H1 (cell line): ENCODE measurements around the gene CLEC10A. TPM values are rescaled to one million over a fixed set of nuclear protein-coding genes. Genes with fewer than 3 reads are reported as not detected.

Experiments used
- CTCF ChIA-PET: fragments of 300-600 bp; sonication (Branson Sonifier 250); formaldehyde crosslinking; loops from one replicate; lab custom pipeline; 2021; ENCODE audit not compliant: partially characterized antibody; lab: Charles Lee
- POLR2A ChIA-PET: fragments of 300-600 bp; sonication (Branson Sonifier 250); formaldehyde crosslinking; loops from one replicate; lab custom pipeline; 2021; ENCODE audit warnings: inconsistent platforms; ENCODE audit not compliant: partially characterized antibody; lab: Charles Lee
- DNase-seq, 2 experiments: peaks; one replicate each; pipeline versions ENCODE4 v3.0.0 to v3.0.0-alpha.2; 2010 to 2022; ENCODE audit warnings: low spot score in 2 of 2, low read depth in 1 of 2, mixed read lengths in 1 of 2
- FAIRE-seq: peaks from 2 replicates; lab custom pipeline; 2011; peaks lifted over from hg19 to GRCh38; lab: Jason Lieb, UNC
- H2AFZ ChIP-seq: 2 replicates; pipeline ENCODE4 v1.8.1; 2012; ENCODE audit warnings: low read length, inconsistent platforms
- H2AK5ac ChIP-seq: 2 replicates; pipeline ENCODE4 v1.6.1; 2013; ENCODE audit warnings: low read depth, low read length
- H2BK120ac ChIP-seq: replicated peaks from 2 replicates; pipeline ENCODE3; 2013; ENCODE audit warnings: low read depth, low read length, inconsistent platforms
- H2BK12ac ChIP-seq: 2 replicates; pipeline ENCODE4 v1.6.1; 2013; ENCODE audit warnings: low read depth, low read length
- H2BK15ac ChIP-seq: 2 replicates; pipeline ENCODE4 v1.6.1; 2013; ENCODE audit warnings: low read length
- H2BK20ac ChIP-seq: 2 replicates; pipeline ENCODE4 v1.6.1; 2013; ENCODE audit warnings: low read length
- H2BK5ac ChIP-seq: 2 replicates; pipeline ENCODE4 v1.6.1; 2013; ENCODE audit warnings: low read depth, low read length
- H3K14ac ChIP-seq: 2 replicates; pipeline ENCODE4 v1.6.1; 2013; ENCODE audit warnings: inconsistent platforms; ENCODE audit not compliant: insufficient read length
- H3K18ac ChIP-seq: 2 replicates; pipeline ENCODE4 v1.6.1; 2013; ENCODE audit warnings: low read length; ENCODE audit errors: extremely low read depth
- H3K23ac ChIP-seq: 2 replicates; pipeline ENCODE4 v1.6.1; 2013; ENCODE audit warnings: inconsistent platforms; ENCODE audit not compliant: insufficient read length
- H3K23me2 ChIP-seq: 2 replicates; pipeline ENCODE4 v1.6.1; 2013; ENCODE audit warnings: low read depth, low read length
- H3K27ac ChIP-seq: 2 replicates; pipeline ENCODE4 v1.6.1; 2011; ENCODE audit warnings: low read depth, low read length, inconsistent platforms
- H3K27me3 ChIP-seq, 4 experiments: replicated peaks in 1 of 4; 1 replicate in 1 of 4; 2 replicates in 3 of 4; pipeline versions ENCODE4 v1.6.1 to v1.8.1; 2011 to 2013; ENCODE audit warnings: low read length in 3 of 4, mild to moderate bottlenecking in 3 of 4, inconsistent platforms in 2 of 4, mixed read lengths in 2 of 4, moderate library complexity in 1 of 4; ENCODE audit not compliant: control insufficient read depth in 3 of 4, insufficient read depth in 3 of 4; ENCODE audit errors: extremely low read depth in 1 of 4
- H3K36me3 ChIP-seq, 4 experiments: 2 replicates each; pipeline versions ENCODE4 v1.6.1 to v1.8.1; 2011 to 2013; ENCODE audit warnings: mild to moderate bottlenecking in 4 of 4, low read length in 3 of 4, moderate library complexity in 2 of 4, control low read depth in 1 of 4, inconsistent platforms in 1 of 4; ENCODE audit not compliant: insufficient read depth in 4 of 4, control insufficient read depth in 2 of 4
- H3K4ac ChIP-seq: replicated peaks from 2 replicates; pipeline ENCODE3; 2013; ENCODE audit warnings: low read length, low read depth, mixed read lengths, inconsistent platforms; ENCODE audit not compliant: insufficient read length
- H3K4me1 ChIP-seq, 4 experiments: replicated peaks in 1 of 4; 1 replicate in 1 of 4; 2 replicates in 3 of 4; pipeline versions ENCODE4 v1.6.1 to v1.8.1; 2011 to 2013; ENCODE audit warnings: low read length in 3 of 4, inconsistent platforms in 2 of 4, mixed read lengths in 1 of 4; ENCODE audit not compliant: insufficient read depth in 4 of 4, control insufficient read depth in 3 of 4
- H3K4me2 ChIP-seq, 2 experiments: 2 replicates each; pipeline versions ENCODE4 v1.6.1 to v1.8.1; 2011 to 2013; ENCODE audit warnings: low read depth in 2 of 2, low read length in 2 of 2, control low read depth in 1 of 2, inconsistent platforms in 1 of 2, mild to moderate bottlenecking in 1 of 2; ENCODE audit not compliant: insufficient read depth in 1 of 2
- H3K4me3 ChIP-seq, 4 experiments: fragments of 200-600, 300-600 bp in 1 of 4; sonication (generic), shearing (Covaris generic), sonication (Bioruptor Twin) in 1 of 4; 2 replicates each; pipeline versions ENCODE4 v1.5.1 to v1.8.1; 2011 to 2016; ENCODE audit warnings: low read length in 4 of 4, low read depth in 3 of 4, control low read depth in 2 of 4, inconsistent platforms in 2 of 4, mild to moderate bottlenecking in 2 of 4, mixed read lengths in 1 of 4, moderate library complexity in 1 of 4; ENCODE audit not compliant: insufficient read depth in 2 of 4; ENCODE audit errors: extremely low read depth in 1 of 4
- H3K56ac ChIP-seq: replicated peaks from 2 replicates; pipeline ENCODE3; 2013; ENCODE audit warnings: low read depth, mild to moderate bottlenecking, mixed read lengths, low read length, inconsistent platforms; ENCODE audit not compliant: insufficient read length
- H3K79me1 ChIP-seq: 2 replicates; pipeline ENCODE4 v1.6.1; 2013; ENCODE audit warnings: low read depth, low read length, control low read depth
- H3K79me2 ChIP-seq, 2 experiments: 2 replicates each; pipeline versions ENCODE4 v1.6.1 to v1.8.1; 2012 to 2013; ENCODE audit warnings: low read length in 2 of 2, mild to moderate bottlenecking in 2 of 2, inconsistent platforms in 1 of 2; ENCODE audit not compliant: insufficient read depth in 2 of 2, control insufficient read depth in 1 of 2
- H3K9ac ChIP-seq, 4 experiments: replicated peaks in 1 of 4; 1 replicate in 1 of 4; 2 replicates in 3 of 4; pipeline versions ENCODE4 v1.6.1 to v1.8.1; 2011 to 2013; ENCODE audit warnings: low read depth in 3 of 4, low read length in 3 of 4, control low read depth in 2 of 4, mild to moderate bottlenecking in 2 of 4, moderate library complexity in 2 of 4, inconsistent platforms in 1 of 4; ENCODE audit errors: extremely low read depth in 1 of 4
- H3K9me3 ChIP-seq, 2 experiments: 2 replicates each; pipeline versions ENCODE4 v1.6.1 to v1.8.1; 2012 to 2013; ENCODE audit warnings: mild to moderate bottlenecking in 2 of 2, moderate library complexity in 2 of 2, control low read depth in 1 of 2, inconsistent platforms in 1 of 2, low read depth in 1 of 2, low read length in 1 of 2, mixed read lengths in 1 of 2; ENCODE audit not compliant: insufficient read depth in 2 of 2
- H4K20me1 ChIP-seq, 2 experiments: replicated peaks in 1 of 2; 2 replicates each; pipeline versions ENCODE3 to v1.8.1; 2011 to 2013; ENCODE audit warnings: inconsistent platforms in 2 of 2, low read length in 2 of 2, mild to moderate bottlenecking in 1 of 2; ENCODE audit not compliant: insufficient read depth in 2 of 2, control insufficient read depth in 1 of 2
- H4K5ac ChIP-seq: 2 replicates; pipeline ENCODE4 v1.6.1; 2013; ENCODE audit warnings: low read length, low read depth, mixed read lengths, inconsistent platforms; ENCODE audit not compliant: insufficient read length
- H4K8ac ChIP-seq: 2 replicates; pipeline ENCODE4 v1.8.0; 2013; ENCODE audit warnings: mild to moderate bottlenecking, moderate library complexity, low read length, inconsistent platforms; ENCODE audit not compliant: insufficient read depth; ENCODE audit errors: extremely low read depth
- H4K91ac ChIP-seq: replicated peaks from 2 replicates; pipeline ENCODE3; 2013; ENCODE audit warnings: low read length, mixed read lengths, inconsistent platforms; ENCODE audit not compliant: insufficient read length
- BACH1 ChIP-seq: IDR thresholded peaks from 2 replicates; pipeline ENCODE4 v1.6.1; 2012; ENCODE audit warnings: low read length, improper control_type of control experiment
- BRCA1 ChIP-seq: IDR thresholded peaks from 2 replicates; pipeline ENCODE4 v1.6.1; 2012; ENCODE audit warnings: low read depth, low read length, improper control_type of control experiment
- CHD2 ChIP-seq: IDR thresholded peaks from 2 replicates; pipeline ENCODE4 v1.6.1; 2012; ENCODE audit warnings: low read length, improper control_type of control experiment
- CREB1 ChIP-seq: IDR thresholded peaks from 2 replicates; pipeline ENCODE4 v1.6.1; 2012; ENCODE audit warnings: inconsistent platforms
- KDM1A ChIP-seq: fragments of 200-600, 300-600 bp; sonication (generic); IDR thresholded peaks from 2 replicates; pipeline ENCODE4 v1.7.1; 2016; ENCODE audit warnings: mild to moderate bottlenecking, low read length, borderline replicate concordance
- KDM5A ChIP-seq: fragments of 200-600 bp; IDR thresholded peaks from 2 replicates; pipeline ENCODE4 v1.7.1; 2012; ENCODE audit warnings: mild to moderate bottlenecking, low read length, inconsistent platforms, mixed read lengths
- POLR2A ChIP-seq, 2 experiments: IDR thresholded peaks; 1 replicate in 1 of 2; 2 replicates in 1 of 2; pipeline ENCODE4 v1.6.1; 2011; ENCODE audit warnings: low read depth in 2 of 2, low read length in 2 of 2, mild to moderate bottlenecking in 2 of 2; ENCODE audit errors: control extremely low read depth in 1 of 2
- SAP30 ChIP-seq: fragments of 300-600 bp; sonication (generic); IDR thresholded peaks from 2 replicates; pipeline ENCODE4 v1.7.1; 2012; ENCODE audit warnings: low read length, moderate library complexity, mild to moderate bottlenecking, inconsistent platforms; ENCODE audit not compliant: insufficient read depth, insufficient replicate concordance
- TAF1 ChIP-seq: IDR thresholded peaks from 2 replicates; pipeline ENCODE4 v1.6.1; 2011; ENCODE audit warnings: mild to moderate bottlenecking, low read depth, low read length
- TAF7 ChIP-seq: optimal IDR thresholded peaks from 2 replicates; pipeline ENCODE3; 2011; ENCODE audit warnings: low read depth, mild to moderate bottlenecking, inconsistent platforms, low read length, moderate library complexity, borderline replicate concordance
- USF2 ChIP-seq: IDR thresholded peaks from 2 replicates; pipeline ENCODE4 v1.6.1; 2011; ENCODE audit warnings: low read length, improper control_type of control experiment
- WGBS, 2 experiments: shearing (Covaris generic) in 1 of 2; methylation state at CpG; one replicate each; pipeline versions ENCODE4 v1.1.6 to v1.1.7; 2013 to 2015; ENCODE audit warnings: low lambda C conversion rate in 2 of 2, mixed read lengths in 2 of 2, inconsistent platforms in 1 of 2, low coverage in 1 of 2, missing lambda C conversion rate in 1 of 2; ENCODE audit not compliant: insufficient replicate concordance in 2 of 2, insufficient coverage in 1 of 2, insufficient read length in 1 of 2; ENCODE audit errors: extremely low coverage in 1 of 2, missing lambda C conversion rate in 1 of 2; 5-methylcytosine and 5-hydroxymethylcytosine counted together
- polyA plus RNA-seq, 7 experiments: library from polyadenylated mRNA; depleted of rRNA in 3 of 7; stranded (reverse) in 5 of 7; unstranded in 2 of 7; fragments of >200 nt in 5 of 7; fragments of 200-250 nt in 2 of 7; gene quantifications; 1 replicate in 5 of 7; 2 replicates in 1 of 7; 4 replicates in 1 of 7; pipeline versions ENCODE4 v1.2.1 to v1.2.3, GENCODE V29; 2011 to 2013; ENCODE audit warnings: missing spikeins in 2 of 7, mixed read lengths in 2 of 7
- total RNA-seq: library from RNA; stranded (reverse); fragmentation: NEBNext Ultra II Directional; extraction: Animal tissue kit (Norgen Biotek cat#: 25700); gene quantifications from 2 replicates; pipeline ENCODE4 v1.2.1, GENCODE V29; 2021
- TF ChIP-seq, protein P1 (sequence below): IDR thresholded peaks from 2 replicates; pipeline ENCODE4 v1.6.1; 2012; ENCODE audit warnings: low read length, inconsistent platforms

Gene CLEC10A
- total and polyA plus RNA-seq, 2 of the 8 experiments (the other 6 are each of a cell fraction or from before 2014, with no cell fraction given): not detected

GRCh38 chr17:7048968-7049367 is 31.1 kb downstream of the CLEC10A start:
- Histone ChIP-seq H2BK20ac (no peak overlapping the region), H3K9me3 (no peaks in the 10 kb centered on the region)
- POLR2A ChIA-PET: no interaction called here
- TF ChIP-seq KDM1A (no peak), USF2 (no peak), CHD2 (no peak), POLR2A (IDR thresholded peaks at IDR 0.05; ENCODE audit: control extremely low read depth in 1 of 2, low read depth in 2 of 2, low read length in 2 of 2) (no peak), CREB1 (no peak), TAF1 (no peak), BACH1 (no peak), SAP30 (no peak), KDM5A (no peak), BRCA1 (no peak), TAF7 (no peak)
- TF ChIP-seq, protein P1, sequence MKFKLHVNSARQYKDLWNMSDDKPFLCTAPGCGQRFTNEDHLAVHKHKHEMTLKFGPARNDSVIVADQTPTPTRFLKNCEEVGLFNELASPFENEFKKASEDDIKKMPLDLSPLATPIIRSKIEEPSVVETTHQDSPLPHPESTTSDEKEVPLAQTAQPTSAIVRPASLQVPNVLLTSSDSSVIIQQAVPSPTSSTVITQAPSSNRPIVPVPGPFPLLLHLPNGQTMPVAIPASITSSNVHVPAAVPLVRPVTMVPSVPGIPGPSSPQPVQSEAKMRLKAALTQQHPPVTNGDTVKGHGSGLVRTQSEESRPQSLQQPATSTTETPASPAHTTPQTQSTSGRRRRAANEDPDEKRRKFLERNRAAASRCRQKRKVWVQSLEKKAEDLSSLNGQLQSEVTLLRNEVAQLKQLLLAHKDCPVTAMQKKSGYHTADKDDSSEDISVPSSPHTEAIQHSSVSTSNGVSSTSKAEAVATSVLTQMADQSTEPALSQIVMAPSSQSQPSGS: no peak

More at GRCh38 chr17:7048968-7049367, 31.1 kb downstream of the CLEC10A start:
- Histone ChIP-seq H4K8ac (no peak overlapping the region), H3K36me3 (no peaks in the 10 kb centered on the region), H2BK15ac (no peak overlapping the region), H3K27me3 (peaks cover 1 to 13% (median 10%) of the 10 kb centered on the region in 4 experiments), H3K56ac (no peak overlapping the region), H2AFZ (no peak overlapping the region), H4K5ac (no peak overlapping the region), H4K91ac (no peak overlapping the region), H3K23ac (no peak overlapping the region), H3K27ac (no peak overlapping the region), H2BK5ac (no peak overlapping the region), H2AK5ac (no peak overlapping the region), H3K9ac (no peak overlapping the region), H3K18ac (no peak overlapping the region), H2BK12ac (no peak overlapping the region), H2BK120ac (no peak overlapping the region), H3K79me2 (no peaks in the 10 kb centered on the region), H3K4me2 (no peak overlapping the region), H3K4ac (no peak overlapping the region), H4K20me1 (peaks cover 0 to 4% of the 10 kb centered on the region in 2 experiments), H3K79me1 (no peaks in the 10 kb centered on the region), H3K14ac (no peak overlapping the region), H3K4me1 (peaks cover 0 to 9% (median 3%) of the 10 kb centered on the region in 4 experiments; a peak in 5 of 7 replicates), H3K23me2 (peaks cover 10% of the 10 kb centered on the region; the same call in 1 of the 2 replicates), H3K4me3 (no peak overlapping the region)
- FAIRE-seq (no peak), DNase-seq (no peak)
- WGBS, 2 experiments: 86% methylated on average over 6 of the region's 6 CpGs; no CpG with 5 or more reads in 1 of the 2 experiments
- CTCF ChIA-PET: interaction anchor here (1.0 to 17.5 kb wide), 11 partner anchors 22 to 144 kb away, joined by 3 to 434 read pairs (median 4); partner anchors contain the start of gene ASGR1
